ENCODE results near the gene TCIRG1. TPM values are rescaled to one million over a fixed set of nuclear protein-coding genes. Genes with fewer than 3 reads are reported as not detected.

Gene TCIRG1
- total RNA-seq, 1 donor from 2014 or later: 46.8 TPM

GRCh38 chr11:68065841-68066240 lies 27.0 kb downstream of the TCIRG1 start:
- Histone ChIP-seq H3K27me3 (ENCODE audit: control insufficient read depth, insufficient read depth, low read length) (no peaks in the 10 kb centered on the region), H3K4me3 (ENCODE audit: low read depth, low read length) (no peak overlapping the region), H3K36me3 (ENCODE audit: control insufficient read depth, insufficient read depth, low read length) (peaks cover 3% of the 10 kb centered on the region)
- TF ChIP-seq CTCF (IDR thresholded peaks at IDR 0.05; ENCODE audit: insufficient read depth, low read length, poor library complexity, severe bottlenecking): no peak
- DNase-seq (ENCODE audit: low read depth): no peak

- TF ChIP-seq CTCF (IDR thresholded peaks at IDR 0.05; ENCODE audit: insufficient read depth, low read length, poor library complexity, severe bottlenecking): no peak
- no peak for DNase-seq (ENCODE audit: low read depth)
These were observed 27.9 kb downstream of the TCIRG1 start for GRCh38 chr11:68066742-68067141.

GRCh38 chr11:68067991-68068390 lies 29.2 kb downstream of the TCIRG1 start:
- peaks cover 1% of the 10 kb centered on the region for H3K36me3 ChIP-seq (ENCODE audit: control insufficient read depth, insufficient read depth, low read length)
- TF ChIP-seq CTCF (IDR thresholded peaks at IDR 0.05; ENCODE audit: insufficient read depth, low read length, poor library complexity, severe bottlenecking): no peak
- no peaks in the 10 kb centered on the region for H3K27me3 ChIP-seq (ENCODE audit: control insufficient read depth, insufficient read depth, low read length)

More at GRCh38 chr11:68066742-68067141, 27.9 kb downstream of the TCIRG1 start:
- peaks cover 1% of the 10 kb centered on the region for H3K36me3 ChIP-seq (ENCODE audit: control insufficient read depth, insufficient read depth, low read length)
- H3K4me3 ChIP-seq (ENCODE audit: low read depth, low read length): no peak overlapping the region
- no peaks in the 10 kb centered on the region for H3K27me3 ChIP-seq (ENCODE audit: control insufficient read depth, insufficient read depth, low read length)

GRCh38 chr11:68071281-68072048 lies 32.6 kb downstream of the TCIRG1 start:
- H3K4me3 ChIP-seq (ENCODE audit: low read depth, low read length): no peak overlapping the region
- no peaks in the 10 kb centered on the region for H3K27me3 ChIP-seq (ENCODE audit: control insufficient read depth, insufficient read depth, low read length)
- no peak for TF ChIP-seq CTCF (IDR thresholded peaks at IDR 0.05; ENCODE audit: insufficient read depth, low read length, poor library complexity, severe bottlenecking)
- DNase-seq (ENCODE audit: low read depth): no peak
- H3K36me3 ChIP-seq (ENCODE audit: control insufficient read depth, insufficient read depth, low read length): no peaks in the 10 kb centered on the region

More at GRCh38 chr11:68067991-68068390, 29.2 kb downstream of the TCIRG1 start:
- no peak overlapping the region for H3K4me3 ChIP-seq (ENCODE audit: low read depth, low read length)
- DNase-seq (ENCODE audit: low read depth): no peak

- no peaks in the 10 kb centered on the region for H3K27me3 ChIP-seq (ENCODE audit: control insufficient read depth, insufficient read depth, low read length)
- TF ChIP-seq CTCF (IDR thresholded peaks at IDR 0.05; ENCODE audit: insufficient read depth, low read length, poor library complexity, severe bottlenecking): no peak
- no peak for DNase-seq (ENCODE audit: low read depth)
- H3K36me3 ChIP-seq (ENCODE audit: control insufficient read depth, insufficient read depth, low read length): no peaks in the 10 kb centered on the region
- H3K4me3 ChIP-seq (ENCODE audit: low read depth, low read length): no peak overlapping the region
These were observed 35.9 kb downstream of the TCIRG1 start for GRCh38 chr11:68074584-68075352.
